AG04450 (cell line): ENCODE data around the gene SCARF2. TPM values are rescaled to one million over a fixed set of nuclear protein-coding genes. Genes with fewer than 3 reads are reported as not detected.
"Not testable (repeated sequence)": the region's sequence is repeated elsewhere in the genome, so short reads cannot be mapped to it uniquely, and the experiment has no call there.

ENCODE experiments used
- CTCF ChIA-PET: fragments of 300-600, 350-600 bp; formaldehyde crosslinking; extraction: SDS; loops from one replicate; lab custom pipeline; 2022; ENCODE audit warnings: antibody characterized with exemption, inconsistent platforms; lab: Charles Lee
- POLR2A ChIA-PET: fragments of 350-600 bp; formaldehyde crosslinking; extraction: SDS; loops from one replicate; lab custom pipeline; 2021; ENCODE audit warnings: antibody characterized with exemption, inconsistent platforms; lab: Yijun Ruan, JAX
- DNase-seq: peaks from one replicate; pipeline ENCODE4 v3.0.0-alpha.2; 2011; ENCODE audit warnings: low read depth, low spot score
- H3K27ac ChIP-seq: one replicate; pipeline ENCODE4 v1.5.1; 2012; ENCODE audit warnings: low read depth, low read length, control low read depth
- H3K27me3 ChIP-seq: one replicate; pipeline ENCODE4 v1.6.0; 2012; ENCODE audit warnings: low read length; ENCODE audit not compliant: control insufficient read depth, insufficient read depth
- H3K4me3 ChIP-seq: 2 replicates; pipeline ENCODE4 v1.5.1; 2011; ENCODE audit warnings: mild to moderate bottlenecking, low read depth, low read length, control low read depth
- H3K9me3 ChIP-seq: 2 replicates; pipeline ENCODE4 v1.5.1; 2012; ENCODE audit warnings: low read length; ENCODE audit not compliant: control insufficient read depth, insufficient read depth
- polyA plus RNA-seq: library from polyadenylated mRNA; depleted of rRNA; stranded (reverse); fragments of >200 nt; gene quantifications from 2 replicates; pipeline ENCODE4 v1.2.3, GENCODE V29; 2011
- TF ChIP-seq, protein P1 (sequence below): IDR thresholded peaks from 2 replicates; pipeline ENCODE4 v1.5.1; 2011; ENCODE audit warnings: low read depth, low read length, control low read depth, inconsistent platforms

SCARF2 gene
- polyA plus RNA-seq, 1 experiment = 7.3 TPM

DNA sequence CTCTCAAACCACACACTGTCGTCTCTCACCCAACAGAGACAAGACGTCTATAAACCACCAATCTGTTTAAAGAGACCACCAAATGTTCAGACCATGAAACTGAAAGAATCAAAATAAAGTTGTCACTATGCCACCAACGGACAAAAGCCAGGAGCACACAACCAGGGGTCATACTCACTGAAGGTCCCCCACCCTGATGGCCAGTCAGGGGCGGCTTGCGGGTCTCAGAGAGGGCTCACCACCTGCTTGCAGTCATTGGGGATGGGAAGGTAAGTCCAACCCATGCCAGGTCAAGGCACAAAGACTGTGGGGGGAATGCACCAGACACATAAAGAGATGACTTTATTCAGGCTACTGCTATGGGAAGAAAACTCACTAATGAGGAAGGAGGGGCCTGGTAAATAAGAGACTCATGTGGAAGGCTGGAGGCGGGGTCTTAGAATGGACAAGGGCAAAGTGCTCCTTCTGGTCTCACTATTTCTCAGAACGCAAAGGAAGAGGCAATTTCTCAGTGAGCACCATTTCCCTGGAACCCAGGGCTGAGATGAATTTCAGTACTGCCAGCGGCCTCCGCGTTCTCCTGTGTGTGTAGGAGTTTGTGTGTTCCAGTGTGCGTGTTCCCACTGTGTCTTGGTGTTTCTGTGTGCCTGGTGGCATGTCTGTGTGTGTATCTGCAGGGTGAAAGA, 17.3 kb downstream of the SCARF2 start:
- CTCF ChIA-PET = interaction anchor here (3.7 kb wide), 1 partner anchor 35 kb away, joined by 155 read pairs; no protein-coding TSS in a partner anchor
- Histone ChIP-seq H3K4me3 (no peak overlapping the region), H3K27ac (no peak overlapping the region), H3K27me3 (no peaks in the 10 kb centered on the region), H3K9me3 (no peaks in the 10 kb centered on the region; the same call in 1 of the 2 replicates)
- POLR2A ChIA-PET = no interaction called here
- TF ChIP-seq, protein P1, sequence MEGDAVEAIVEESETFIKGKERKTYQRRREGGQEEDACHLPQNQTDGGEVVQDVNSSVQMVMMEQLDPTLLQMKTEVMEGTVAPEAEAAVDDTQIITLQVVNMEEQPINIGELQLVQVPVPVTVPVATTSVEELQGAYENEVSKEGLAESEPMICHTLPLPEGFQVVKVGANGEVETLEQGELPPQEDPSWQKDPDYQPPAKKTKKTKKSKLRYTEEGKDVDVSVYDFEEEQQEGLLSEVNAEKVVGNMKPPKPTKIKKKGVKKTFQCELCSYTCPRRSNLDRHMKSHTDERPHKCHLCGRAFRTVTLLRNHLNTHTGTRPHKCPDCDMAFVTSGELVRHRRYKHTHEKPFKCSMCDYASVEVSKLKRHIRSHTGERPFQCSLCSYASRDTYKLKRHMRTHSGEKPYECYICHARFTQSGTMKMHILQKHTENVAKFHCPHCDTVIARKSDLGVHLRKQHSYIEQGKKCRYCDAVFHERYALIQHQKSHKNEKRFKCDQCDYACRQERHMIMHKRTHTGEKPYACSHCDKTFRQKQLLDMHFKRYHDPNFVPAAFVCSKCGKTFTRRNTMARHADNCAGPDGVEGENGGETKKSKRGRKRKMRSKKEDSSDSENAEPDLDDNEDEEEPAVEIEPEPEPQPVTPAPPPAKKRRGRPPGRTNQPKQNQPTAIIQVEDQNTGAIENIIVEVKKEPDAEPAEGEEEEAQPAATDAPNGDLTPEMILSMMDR = no peak
- no peak for DNase-seq

DNA sequence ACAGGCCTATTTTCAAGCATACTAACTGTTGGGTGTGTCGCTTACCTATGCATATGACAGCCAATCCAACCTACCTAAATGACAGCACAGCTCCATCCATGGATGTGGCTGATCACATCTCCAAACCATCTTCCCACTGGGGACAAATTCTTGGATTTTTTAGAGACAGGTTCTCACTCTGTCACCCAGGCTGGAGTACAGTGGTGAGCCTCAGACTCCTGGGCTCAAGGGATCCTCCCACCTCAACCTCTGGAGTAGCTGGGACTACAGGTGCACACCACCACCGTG, 18.0 kb downstream of the SCARF2 start:
- H3K4me3 ChIP-seq = no peak overlapping the region
- TF ChIP-seq, protein P1 = no peak
- POLR2A ChIA-PET = no interaction called here
- no peaks in the 10 kb centered on the region for H3K27me3 ChIP-seq
- CTCF ChIA-PET = interaction anchor here (0.6 to 3.7 kb wide), 4 partner anchors 16 to 89 kb away, joined by 4 to 155 read pairs (median 6); no protein-coding TSS in a partner anchor
- no peaks in the 10 kb centered on the region; the same call in 1 of the 2 replicates for H3K9me3 ChIP-seq
- DNase-seq = no peak
- H3K27ac ChIP-seq = no peak overlapping the region

DNA sequence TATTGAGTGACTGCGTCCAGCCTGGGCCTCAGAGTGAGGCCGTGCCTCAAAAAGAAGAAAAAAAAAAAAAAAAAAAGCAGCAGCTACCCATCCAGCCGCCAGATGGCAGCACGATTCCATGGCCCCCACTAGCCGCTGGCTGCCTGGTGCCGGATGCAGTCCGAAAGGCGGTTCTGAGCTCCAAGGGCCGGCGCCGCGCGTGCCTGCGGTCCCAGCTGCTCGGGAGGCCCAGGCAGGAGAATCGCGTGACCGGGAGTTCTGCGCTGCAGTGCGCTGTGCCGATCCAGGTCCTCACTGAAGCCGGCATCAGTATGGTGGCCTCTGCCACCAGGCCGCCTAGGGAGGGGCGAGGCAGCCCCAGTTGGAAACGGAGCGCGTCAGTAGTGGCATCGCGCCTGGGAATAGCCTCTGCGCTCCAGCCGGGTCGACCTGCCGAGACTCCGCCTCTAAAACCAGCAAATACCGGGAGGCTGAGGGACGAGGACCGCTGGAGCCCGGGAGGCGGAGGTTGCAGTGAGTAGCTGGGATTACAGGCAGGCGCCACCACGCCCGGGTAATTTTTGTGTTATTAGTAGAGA, 19.3 kb downstream of the SCARF2 start:
- H3K9me3 ChIP-seq = no peaks in the 10 kb centered on the region; the same call in 1 of the 2 replicates
- DNase-seq = peak; percentile 65
- TF ChIP-seq, protein P1 = peak; percentile 89
- CTCF ChIA-PET = interaction anchor here (0.5 to 3.7 kb wide), 47 partner anchors 8 to 1354 kb away, joined by 3 to 155 read pairs (median 5); partner anchors contain the start of gene ZNF74
- H3K27ac ChIP-seq = peak overlapping the region; percentile 57
- POLR2A ChIA-PET = interaction anchor here (0.6 to 1.2 kb wide), 6 partner anchors 12 to 138 kb away, joined by 3 to 9 read pairs (median 5); no protein-coding TSS in a partner anchor
- peak overlapping the region; percentile 56 for H3K4me3 ChIP-seq
- H3K27me3 ChIP-seq = no peaks in the 10 kb centered on the region

DNA sequence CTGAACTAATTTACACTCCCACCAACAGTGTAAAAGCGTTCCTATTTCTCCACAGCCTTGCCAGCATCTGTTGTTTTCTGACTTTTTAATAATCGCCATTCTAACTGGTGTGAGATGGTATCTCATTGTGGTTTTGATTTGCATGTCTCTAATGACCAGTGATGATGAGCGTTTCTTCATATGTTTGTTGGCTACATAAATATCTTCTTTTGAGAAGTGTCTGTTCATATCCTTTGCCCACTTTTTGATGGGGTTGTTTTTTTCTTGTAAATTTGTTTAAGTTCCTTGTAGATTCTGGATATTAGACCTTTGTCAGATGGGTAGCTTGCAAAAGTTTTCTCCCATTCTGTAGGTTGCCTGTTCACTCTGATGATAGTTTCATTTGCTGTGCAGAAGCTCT, 21.9 kb downstream of the SCARF2 start:
- POLR2A ChIA-PET, H3K9me3 ChIP-seq, CTCF ChIA-PET, H3K4me3 ChIP-seq, H3K27ac ChIP-seq, DNase-seq, H3K27me3 ChIP-seq: not testable (repeated sequence)

- CTCF ChIA-PET, H3K4me3 ChIP-seq: not testable (repeated sequence)
These were observed 22.4 kb downstream of the SCARF2 start for GRCh38 chr22:20415241-20415640.

GRCh38 chr22:20414450-20414849, 23.2 kb downstream of the SCARF2 start:
- ChIA-PET CTCF (no interaction called here), POLR2A (no interaction called here)
- Histone ChIP-seq H3K27ac (no peak overlapping the region), H3K4me3 (no peak overlapping the region), H3K27me3 (no peaks in the 10 kb centered on the region), H3K9me3 (no peaks in the 10 kb centered on the region)
- TF ChIP-seq, protein P1 = no peak
- no peak for DNase-seq

More at GRCh38 chr22:20415241-20415640, 22.4 kb downstream of the SCARF2 start:
- H3K9me3 ChIP-seq, DNase-seq, H3K27me3 ChIP-seq, H3K27ac ChIP-seq, POLR2A ChIA-PET: not testable (repeated sequence)
